DLD1 (cell line): ENCODE data around the gene TKTL2.
"Not testable (repeated sequence)": the region's sequence is repeated elsewhere in the genome, so short reads cannot be mapped to it uniquely, and the experiment has no call there.

ENCODE experiments used
- in situ Hi-C: cut with HindIII; loops from 2 replicates; pipeline ENCODE4 v1.10.0; 2017; ENCODE audit warnings: low sequenced_read_pairs

The TKTL2 gene

DNA sequence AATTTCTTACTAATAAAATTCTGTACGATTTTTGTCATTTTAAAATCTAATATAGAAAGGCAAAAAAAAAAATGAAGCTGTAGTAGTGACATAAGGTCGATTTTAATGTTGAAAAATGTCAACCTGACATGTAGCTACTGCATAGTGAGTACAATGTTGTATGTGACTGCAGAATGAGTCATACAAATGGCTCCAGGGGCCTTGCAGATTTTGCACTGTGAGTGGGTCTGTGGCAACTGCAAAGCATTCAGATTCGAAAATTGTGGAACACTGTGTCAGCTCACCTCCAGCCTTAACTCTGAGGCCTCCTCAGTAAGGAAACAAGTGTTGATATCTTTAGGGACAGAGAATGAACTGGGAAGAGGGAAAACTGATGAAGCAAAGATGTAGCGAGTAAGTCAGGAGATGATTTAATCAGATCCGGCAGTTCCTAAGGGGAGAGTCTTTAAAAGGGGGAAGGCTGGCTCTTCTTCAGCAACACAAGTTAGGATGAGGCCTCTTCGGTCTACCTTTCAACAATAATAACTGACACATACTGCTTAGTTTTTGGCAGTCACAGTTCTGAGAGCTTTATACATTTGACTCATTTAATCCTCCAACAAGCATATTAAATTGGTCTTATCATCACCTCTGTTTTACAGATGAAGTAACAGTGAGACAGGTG, 24.9 kb downstream of the TKTL2 start:
- in situ Hi-C loops, result no loop called here

DNA sequence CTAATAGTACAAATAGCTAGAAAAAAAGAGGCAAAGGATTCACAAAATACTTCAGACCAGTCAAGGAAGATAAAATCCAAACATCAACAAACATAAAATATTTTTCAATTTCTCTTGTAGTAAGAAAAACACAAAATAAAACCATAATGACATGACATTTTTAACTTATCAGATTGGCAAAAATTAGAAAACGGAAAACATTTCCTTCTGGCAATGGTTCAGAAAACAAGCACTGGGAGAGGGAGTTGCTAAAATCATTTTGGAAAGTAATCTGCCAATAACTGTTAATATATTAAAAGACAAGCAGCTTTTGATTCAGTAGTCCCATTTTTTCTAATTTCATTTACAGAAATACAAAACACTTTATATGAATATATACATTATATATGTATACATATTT, 26.1 kb downstream of the TKTL2 start:
- in situ Hi-C loops, result no loop called here

GRCh38 chr4:163447023-163447422, 26.5 kb downstream of the TKTL2 start:
- in situ Hi-C loops, result not testable (repeated sequence)

GRCh38 chr4:163440040-163440439, 33.5 kb downstream of the TKTL2 start:
- in situ Hi-C loops, result no loop called here
